ENCODE results near the gene NFASC.

DNA sequence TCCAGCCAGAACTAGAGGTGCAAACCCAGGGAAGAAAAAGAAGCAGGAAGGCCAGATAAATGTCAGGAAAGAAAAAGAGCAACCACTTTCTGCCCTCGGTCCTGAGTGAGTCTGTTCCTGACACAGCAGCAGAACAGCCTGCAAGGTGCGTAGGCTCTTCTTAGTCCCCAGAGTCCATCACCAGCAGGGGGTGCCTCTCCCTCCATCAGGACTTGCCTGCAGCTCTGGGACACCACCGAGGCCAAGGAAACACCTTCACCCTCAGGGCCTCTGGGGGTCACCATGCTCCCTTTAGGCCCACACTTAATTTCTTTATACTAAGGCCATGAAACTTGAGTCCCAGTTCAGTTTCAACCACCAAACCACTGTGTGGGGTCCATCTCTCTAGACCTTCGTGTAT is 43.7 kb upstream of the NFASC start:
- no peak for TF ChIP-seq POLR2AphosphoS5 (IDR thresholded peaks at IDR 0.05; ENCODE audit: low read depth, low read length)
- no peak for TF ChIP-seq SIN3A (IDR thresholded peaks at IDR 0.05; ENCODE audit: borderline replicate concordance, insufficient read depth, low read length)
- no peak for TF ChIP-seq TAF1 (IDR thresholded peaks at IDR 0.05; ENCODE audit: borderline replicate concordance, insufficient read depth, low read length)
- no peak for TF ChIP-seq REST (IDR thresholded peaks at IDR 0.05; ENCODE audit: insufficient read depth in 1 of 2, low read depth in 2 of 2, low read length in 2 of 2)
- TF ChIP-seq FOXP2 (optimal IDR thresholded peaks at IDR 0.05; ENCODE audit: borderline replicate concordance, extremely low read depth, extremely low read length, insufficient read depth), result no peak
